Stomach (tissue), 4 donors: ENCODE data around the gene KCNA5.

Source experiments
- POLR2A ChIP-seq, 4 donors: fragments of 450-650 bp; IDR thresholded peaks; one replicate each; pipeline ENCODE4 v1.6.1; 2016; ENCODE audit warnings: antibody characterized with exemption in 4 of 4, control low read depth in 2 of 4, mild to moderate bottlenecking in 1 of 4, moderate library complexity in 1 of 4
- POLR2AphosphoS5 ChIP-seq, 3 donors: sonication (generic); formaldehyde crosslinking; IDR thresholded peaks; one replicate each; pipeline ENCODE4 v1.6.1; 2016; ENCODE audit warnings: antibody characterized with exemption in 3 of 3
- TF ChIP-seq, protein P1 (sequence below), 7 experiments: fragments of 450-650 bp in 4 of 7; fragments of 200-600 bp in 3 of 7; sonication (generic) in 3 of 7; IDR thresholded peaks; one replicate each; pipeline ENCODE4 v1.5.1; 2016 to 2019; ENCODE audit warnings: antibody characterized with exemption in 7 of 7, control low read depth in 2 of 7, mild to moderate bottlenecking in 1 of 7

DNA sequence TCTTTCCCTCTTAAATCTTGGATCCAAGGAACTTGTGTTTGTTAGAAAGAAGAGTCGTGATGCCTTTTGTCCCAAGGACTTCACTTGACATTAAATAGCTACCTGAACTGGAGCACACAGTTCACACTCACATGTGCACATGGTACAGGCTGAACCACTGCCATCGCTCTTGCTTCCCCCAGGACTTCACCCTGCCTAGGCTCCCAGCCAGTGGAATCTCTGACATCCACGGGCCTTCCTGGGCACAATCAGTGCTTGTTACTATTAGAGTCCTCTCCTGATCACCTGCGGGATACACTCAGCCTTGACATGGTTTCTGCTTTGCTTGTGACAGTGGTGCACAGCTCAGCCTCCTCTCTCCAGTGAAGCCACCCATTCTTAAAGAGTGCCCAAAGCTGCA, 49.1 kb upstream of the KCNA5 start:
- TF ChIP-seq, protein P1, sequence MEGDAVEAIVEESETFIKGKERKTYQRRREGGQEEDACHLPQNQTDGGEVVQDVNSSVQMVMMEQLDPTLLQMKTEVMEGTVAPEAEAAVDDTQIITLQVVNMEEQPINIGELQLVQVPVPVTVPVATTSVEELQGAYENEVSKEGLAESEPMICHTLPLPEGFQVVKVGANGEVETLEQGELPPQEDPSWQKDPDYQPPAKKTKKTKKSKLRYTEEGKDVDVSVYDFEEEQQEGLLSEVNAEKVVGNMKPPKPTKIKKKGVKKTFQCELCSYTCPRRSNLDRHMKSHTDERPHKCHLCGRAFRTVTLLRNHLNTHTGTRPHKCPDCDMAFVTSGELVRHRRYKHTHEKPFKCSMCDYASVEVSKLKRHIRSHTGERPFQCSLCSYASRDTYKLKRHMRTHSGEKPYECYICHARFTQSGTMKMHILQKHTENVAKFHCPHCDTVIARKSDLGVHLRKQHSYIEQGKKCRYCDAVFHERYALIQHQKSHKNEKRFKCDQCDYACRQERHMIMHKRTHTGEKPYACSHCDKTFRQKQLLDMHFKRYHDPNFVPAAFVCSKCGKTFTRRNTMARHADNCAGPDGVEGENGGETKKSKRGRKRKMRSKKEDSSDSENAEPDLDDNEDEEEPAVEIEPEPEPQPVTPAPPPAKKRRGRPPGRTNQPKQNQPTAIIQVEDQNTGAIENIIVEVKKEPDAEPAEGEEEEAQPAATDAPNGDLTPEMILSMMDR (IDR thresholded peaks at IDR 0.05): no peak
- no peak for TF ChIP-seq POLR2AphosphoS5 (IDR thresholded peaks at IDR 0.05)
- TF ChIP-seq POLR2A (IDR thresholded peaks at IDR 0.05): no peak
